ENCODE measurements around the gene STYXL1. TPM values are rescaled to one million over a fixed set of nuclear protein-coding genes. Genes with fewer than 3 reads are reported as not detected.
"Not testable (repeated sequence)": the region's sequence is repeated elsewhere in the genome, so short reads cannot be mapped to it uniquely, and the experiment has no call there.

The STYXL1 gene
- total and polyA plus RNA-seq, 2 experiments from 2014 or later = 28.0 to 39.2 TPM

- no peak for TF ChIP-seq ZNF462 (CRISPR knock-in tag; IDR thresholded peaks at IDR 0.05)
- no peak for TF ChIP-seq JUNB (IDR thresholded peaks at IDR 0.05; ENCODE audit: unreplicated experiment)
Measured at GRCh38 chr7:76020031-76020714, 27.6 kb downstream of the STYXL1 start (continued).

DNA sequence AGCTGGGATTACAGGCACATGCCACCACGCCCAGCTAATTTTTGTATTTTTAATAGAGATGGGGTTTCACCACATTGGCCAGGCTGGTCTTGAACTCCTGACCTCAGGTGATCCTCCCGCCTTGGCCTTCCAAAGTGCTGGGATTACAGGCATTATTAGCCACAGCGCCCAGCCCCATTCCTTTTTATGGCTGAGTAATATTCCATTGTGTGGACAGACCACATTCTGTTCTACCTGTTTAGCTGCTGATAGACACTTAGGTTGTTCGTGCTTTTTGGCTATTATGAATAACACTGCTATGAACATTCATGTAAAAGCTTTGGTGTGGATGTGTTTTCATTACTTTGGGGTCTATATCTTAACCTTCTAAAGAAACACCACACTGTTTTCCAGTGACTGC is 29.3 kb downstream of the STYXL1 start:
- not testable (repeated sequence) for DNase-seq (ENCODE audit: low spot score); H3K27ac Mint-ChIP-seq; H3K27me3 ChIP-seq (ENCODE audit: insufficient read depth); H3K9me2 ChIP-seq (ENCODE audit: insufficient read depth); H4K20me1 ChIP-seq (replicated peaks; ENCODE audit: insufficient read depth); H3K4me1 ChIP-seq (ENCODE audit: insufficient read depth); ATAC-seq; H3K4me2 ChIP-seq; H3K79me2 ChIP-seq (replicated peaks; ENCODE audit: insufficient read depth); H3K4me3 ChIP-seq; H3K4me1 Mint-ChIP-seq; H3K4me3 Mint-ChIP-seq; H3K27me3 Mint-ChIP-seq (ENCODE audit: insufficient read depth, low read depth, poor library complexity); H3K9me3 Mint-ChIP-seq; H2AFZ ChIP-seq; H3K27ac ChIP-seq (ENCODE audit: low read depth); H3F3A ChIP-seq (replicated peaks; ENCODE audit: low read depth); H3K36me3 ChIP-seq (ENCODE audit: insufficient read depth)
- peaks cover 41% of the 10 kb centered on the region for H3K36me3 Mint-ChIP-seq (ENCODE audit: low read depth)

All from GM23338 (cell line).